VCaP (cell line): Measurements from ENCODE around the gene AXDND1.
A peak's percentile ranks its signal among the peaks of the same experiment; 100 is the strongest.

Source experiments
- H3K27ac ChIP-seq: fragments of 450-650 bp; 2 replicates; pipeline ENCODE4 v1.5.1; 2017
- TF ChIP-seq, protein P1 (sequence below): fragments of 450-650 bp; conservative IDR thresholded peaks from 2 replicates; pipeline ENCODE4 v1.5.1; 2017; ENCODE audit warnings: mild to moderate bottlenecking, moderate library complexity

AXDND1 gene

DNA sequence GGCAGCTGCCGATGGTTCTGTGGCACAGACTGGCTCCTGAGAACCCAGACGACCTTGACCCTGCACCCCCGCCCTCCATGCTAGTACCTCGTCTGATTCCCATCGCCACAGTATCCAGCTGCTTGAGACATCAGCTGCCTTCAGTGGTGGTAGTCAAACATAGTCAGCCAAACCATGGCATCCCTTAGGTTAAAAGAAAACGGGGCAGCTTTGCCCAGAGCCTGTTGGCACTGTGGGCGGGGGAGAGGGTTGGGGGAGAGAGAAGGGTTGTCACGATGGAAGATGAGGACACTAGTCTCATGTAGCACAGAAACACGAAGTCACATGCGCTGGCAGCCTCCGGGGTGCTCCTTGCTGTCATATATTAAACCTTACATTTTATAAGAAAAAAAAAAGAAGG, 224.9 kb downstream of the AXDND1 start:
- no peak overlapping the region for H3K27ac ChIP-seq
- TF ChIP-seq, protein P1, sequence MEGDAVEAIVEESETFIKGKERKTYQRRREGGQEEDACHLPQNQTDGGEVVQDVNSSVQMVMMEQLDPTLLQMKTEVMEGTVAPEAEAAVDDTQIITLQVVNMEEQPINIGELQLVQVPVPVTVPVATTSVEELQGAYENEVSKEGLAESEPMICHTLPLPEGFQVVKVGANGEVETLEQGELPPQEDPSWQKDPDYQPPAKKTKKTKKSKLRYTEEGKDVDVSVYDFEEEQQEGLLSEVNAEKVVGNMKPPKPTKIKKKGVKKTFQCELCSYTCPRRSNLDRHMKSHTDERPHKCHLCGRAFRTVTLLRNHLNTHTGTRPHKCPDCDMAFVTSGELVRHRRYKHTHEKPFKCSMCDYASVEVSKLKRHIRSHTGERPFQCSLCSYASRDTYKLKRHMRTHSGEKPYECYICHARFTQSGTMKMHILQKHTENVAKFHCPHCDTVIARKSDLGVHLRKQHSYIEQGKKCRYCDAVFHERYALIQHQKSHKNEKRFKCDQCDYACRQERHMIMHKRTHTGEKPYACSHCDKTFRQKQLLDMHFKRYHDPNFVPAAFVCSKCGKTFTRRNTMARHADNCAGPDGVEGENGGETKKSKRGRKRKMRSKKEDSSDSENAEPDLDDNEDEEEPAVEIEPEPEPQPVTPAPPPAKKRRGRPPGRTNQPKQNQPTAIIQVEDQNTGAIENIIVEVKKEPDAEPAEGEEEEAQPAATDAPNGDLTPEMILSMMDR: no peak

DNA sequence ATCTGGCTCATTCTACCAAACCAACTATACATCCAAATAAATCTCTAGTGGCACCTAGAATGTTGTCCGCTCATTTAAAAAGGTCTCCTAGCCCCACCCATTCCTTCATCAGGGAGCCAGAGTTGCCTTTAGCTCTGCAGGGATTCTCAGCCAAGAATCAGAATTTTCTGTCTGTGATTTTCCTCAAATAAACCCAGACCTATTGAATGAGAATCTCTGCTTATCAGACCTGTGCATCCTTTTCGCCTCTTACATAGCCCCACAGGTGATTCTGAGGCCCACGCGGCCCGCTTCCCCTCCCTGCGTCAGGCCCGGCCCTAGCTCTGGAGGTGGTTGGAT, 225.5 kb downstream of the AXDND1 start:
- H3K27ac ChIP-seq: peak overlapping the region; percentile 13; the same call in 1 of the 2 replicates
- TF ChIP-seq, protein P1: no peak

DNA sequence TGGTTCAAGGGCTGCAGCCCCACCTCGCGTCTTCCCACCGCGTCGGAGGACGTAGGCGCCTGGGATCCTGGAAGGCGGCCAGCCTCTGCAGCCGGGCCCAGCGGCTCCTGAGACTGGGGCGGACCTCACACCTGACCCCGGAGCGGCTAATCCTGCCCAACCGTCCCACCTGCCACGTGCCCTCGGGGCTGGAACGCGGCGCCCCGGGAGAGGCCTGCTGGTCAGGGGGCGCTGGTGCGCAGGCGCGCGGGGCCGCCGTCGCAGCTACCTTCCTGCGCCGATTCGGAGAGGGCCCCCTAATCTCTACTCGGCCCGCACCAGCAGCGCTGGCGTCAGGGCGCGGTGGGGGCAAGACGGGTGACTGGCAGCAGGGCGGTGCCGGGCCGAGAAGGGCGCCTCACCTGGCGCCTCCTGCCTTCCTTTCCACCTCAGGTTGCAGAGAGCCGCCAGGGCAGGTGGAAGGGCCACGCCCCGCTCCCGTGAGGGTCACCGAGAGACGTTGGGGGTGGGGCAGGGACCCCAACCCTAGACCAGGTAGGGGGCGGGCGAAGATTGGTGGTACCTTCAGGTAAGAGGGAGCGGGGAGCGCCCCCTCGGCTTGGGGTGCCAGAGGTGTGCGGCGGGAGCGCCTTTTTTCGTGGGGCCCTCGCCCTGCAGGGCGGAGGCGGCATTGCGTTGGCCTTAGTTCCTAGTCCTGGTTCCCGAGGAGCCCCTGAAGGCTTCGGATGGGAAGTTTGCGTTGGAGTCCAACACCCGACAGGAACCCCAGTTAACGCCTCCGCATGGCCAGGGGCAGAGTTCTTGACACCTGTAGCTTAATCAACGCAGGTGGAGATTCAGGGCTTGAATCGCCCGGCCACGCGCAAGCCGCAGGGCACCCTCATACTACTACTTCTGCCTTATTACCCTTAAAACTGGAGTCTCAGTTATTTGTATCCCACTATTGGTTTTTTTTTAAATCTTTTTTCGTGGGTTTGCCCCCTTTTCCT, 226.1 kb downstream of the AXDND1 start, which contains the start of gene TDRD5:
Gene TDRD5, plus strand, starts transcription at position 241 of the 989 bp plus-strand sequence. CDS start 784 bp downstream, outside the sequence.
- peak within 1 kb of the TSS; percentile 13; the same call in 1 of the 2 replicates for H3K27ac ChIP-seq
- TF ChIP-seq, protein P1: no peak

DNA sequence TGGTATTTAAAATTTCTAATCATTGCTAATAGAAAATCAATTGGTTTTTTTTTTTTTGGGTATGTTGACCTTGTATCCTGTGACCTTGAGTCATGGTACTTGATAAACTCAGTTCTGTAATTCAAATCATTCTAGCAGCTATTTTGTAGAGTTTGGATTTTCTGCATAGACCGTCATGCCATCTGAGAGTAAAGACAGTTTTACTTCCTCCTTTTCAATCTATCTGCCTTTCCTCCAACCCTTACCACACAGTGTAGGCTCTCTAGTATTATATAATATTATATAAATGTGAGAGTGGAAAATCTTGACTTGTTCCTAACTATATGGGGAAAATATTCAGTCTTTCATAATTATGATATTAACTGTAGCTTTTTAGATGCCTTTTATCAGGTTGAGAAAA, 232.9 kb downstream of the AXDND1 start:
- H3K27ac ChIP-seq: no peak overlapping the region
- TF ChIP-seq, protein P1: no peak

DNA sequence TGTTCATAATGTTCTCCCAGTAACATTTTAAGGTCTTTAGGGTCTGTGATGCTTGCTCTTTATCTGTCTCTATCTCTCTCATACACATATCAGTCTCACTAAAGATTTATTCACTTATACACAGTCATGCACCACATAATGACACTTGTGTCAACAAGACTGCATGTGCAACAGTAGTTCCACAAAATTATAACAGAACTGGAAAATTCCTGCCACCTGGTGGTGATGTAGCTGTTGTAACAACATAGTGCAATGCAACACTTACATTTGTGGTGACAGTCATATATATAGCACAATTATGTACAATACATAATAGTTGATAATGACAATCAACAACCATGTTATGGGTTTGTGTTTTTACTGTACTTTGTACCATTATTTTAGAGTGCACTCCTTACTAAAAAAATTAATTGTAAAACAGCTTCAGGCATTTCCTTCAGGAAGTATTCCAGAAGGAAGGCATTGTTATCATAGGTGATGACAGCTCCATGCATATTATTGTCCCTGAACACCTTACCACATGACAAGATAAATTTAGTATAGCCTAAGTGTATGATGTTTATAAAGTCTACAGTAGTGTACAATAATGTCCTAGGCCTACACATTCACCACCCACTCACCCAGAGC, 234.0 kb downstream of the AXDND1 start:
- TF ChIP-seq, protein P1: peak; percentile 80
- H3K27ac ChIP-seq: no peak overlapping the region

DNA sequence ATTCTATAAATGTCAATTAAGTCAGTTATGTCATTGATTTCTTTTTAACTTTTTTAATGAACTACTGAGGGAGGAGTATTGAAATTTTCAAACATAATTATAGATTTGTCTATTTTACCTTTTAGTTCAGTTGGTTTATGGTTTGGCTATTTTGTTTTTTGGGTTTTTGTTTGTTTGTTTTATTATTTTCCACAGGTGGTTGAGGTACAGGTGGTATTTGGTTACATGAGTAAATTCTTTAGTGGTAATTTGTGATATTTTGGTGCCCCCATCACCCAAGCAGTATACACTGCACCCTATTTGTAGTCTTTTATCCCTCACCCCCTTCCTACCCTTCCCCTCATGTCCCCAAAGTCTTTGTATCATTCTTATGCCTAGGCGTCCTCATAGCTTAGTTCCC, 235.3 kb downstream of the AXDND1 start:
- H3K27ac ChIP-seq: no peak overlapping the region
- TF ChIP-seq, protein P1: no peak
